HG03066 (cell line): ENCODE measurements around the gene MRPS14.
"Not testable (repeated sequence)": the region's sequence is repeated elsewhere in the genome, so short reads cannot be mapped to it uniquely, and the experiment has no call there.

Source experiments
- ATAC-seq: cut with Tn5 transposase; IDR thresholded peaks from one replicate; pipeline ENCODE4 v1.9.1; 2021; ENCODE audit warnings: low read depth; ENCODE audit not compliant: unreplicated experiment

MRPS14 gene

DNA sequence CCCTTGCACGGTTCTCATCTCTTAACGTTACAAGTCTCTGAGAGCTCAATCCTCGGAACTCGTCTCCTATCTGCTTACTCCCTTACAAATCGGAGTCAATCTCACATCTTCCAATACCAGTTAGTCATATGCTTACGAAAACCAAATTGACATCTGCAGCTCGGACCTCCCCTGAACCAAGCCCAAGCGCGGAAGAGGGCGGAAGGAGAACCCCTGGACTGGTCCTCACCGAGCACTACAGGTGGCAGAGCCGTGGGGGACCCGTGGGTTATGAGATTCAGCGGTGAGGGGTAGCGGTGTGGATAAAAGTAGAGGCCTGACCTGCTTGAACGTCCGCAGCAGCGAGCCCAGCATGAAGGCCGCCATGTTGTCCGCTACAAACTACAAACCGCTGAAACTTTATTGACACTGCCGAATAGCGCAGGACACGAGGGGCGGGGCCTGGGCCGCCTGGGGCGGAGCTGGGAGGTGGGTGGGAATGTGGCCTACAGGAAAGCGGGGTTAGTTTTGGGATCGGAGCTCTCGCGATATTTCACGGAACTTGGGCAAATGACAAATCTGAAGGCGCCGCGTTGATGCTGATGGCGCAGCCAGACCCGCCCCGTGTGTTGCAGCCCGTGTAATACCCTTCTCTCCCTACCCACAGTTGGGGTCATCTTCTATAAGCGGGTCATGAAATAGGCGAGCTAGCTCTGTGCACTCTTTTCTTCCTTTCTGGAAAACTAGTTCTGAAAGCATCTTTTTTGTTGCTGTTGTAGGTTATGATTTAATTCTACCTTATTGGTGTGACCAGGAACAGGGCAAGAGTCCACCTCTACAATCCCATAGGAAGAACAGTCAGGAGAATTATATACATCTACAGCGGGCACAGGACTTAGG is at the start of gene MRPS14:
MRPS14 (minus strand) TSS at position 383 of the 879 bp plus-strand sequence; CDS start at position 366, 17 bp downstream.
- ATAC-seq, result peak; percentile 94

DNA sequence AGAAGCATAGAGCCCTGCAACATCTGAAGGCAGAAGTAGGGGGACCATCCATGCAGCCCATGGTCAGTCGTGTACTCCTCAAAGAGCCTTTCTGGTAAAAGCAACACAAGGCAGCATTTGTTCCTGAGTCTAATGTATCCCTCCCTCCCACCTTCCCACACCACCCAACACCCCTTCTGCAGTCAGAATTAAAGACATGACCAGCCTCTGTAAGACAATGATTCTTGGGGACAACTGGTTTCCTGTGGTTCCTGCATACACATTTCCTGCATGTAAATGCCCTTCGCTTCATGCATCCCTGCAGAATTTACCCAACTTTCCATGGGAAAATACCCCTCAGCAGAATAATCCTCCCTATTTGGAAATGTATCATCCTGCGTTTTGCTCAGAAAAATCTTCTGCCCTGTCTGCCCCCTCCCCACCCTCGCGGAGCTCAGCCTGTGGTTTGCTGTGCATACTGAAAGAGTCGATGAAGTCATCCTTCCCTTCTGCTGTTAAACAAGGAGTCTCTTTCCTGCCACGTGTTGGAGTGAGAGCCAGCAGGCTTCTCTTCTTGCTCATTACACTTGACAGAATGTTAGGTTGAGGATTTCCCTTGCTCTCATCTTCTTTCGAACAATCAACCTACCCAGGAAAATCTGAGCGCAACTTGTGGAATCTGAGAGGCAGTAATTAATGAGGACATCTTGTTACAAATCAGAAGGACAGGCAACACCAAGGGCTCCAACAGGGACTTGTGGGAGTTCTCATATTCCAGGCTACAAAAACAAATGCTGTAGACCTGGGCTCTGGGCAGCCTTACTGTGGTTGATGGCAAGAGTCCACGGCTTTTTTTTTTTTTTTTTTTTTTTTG is 49.1 kb upstream of the MRPS14 start:
- peak; percentile 67 for ATAC-seq

DNA sequence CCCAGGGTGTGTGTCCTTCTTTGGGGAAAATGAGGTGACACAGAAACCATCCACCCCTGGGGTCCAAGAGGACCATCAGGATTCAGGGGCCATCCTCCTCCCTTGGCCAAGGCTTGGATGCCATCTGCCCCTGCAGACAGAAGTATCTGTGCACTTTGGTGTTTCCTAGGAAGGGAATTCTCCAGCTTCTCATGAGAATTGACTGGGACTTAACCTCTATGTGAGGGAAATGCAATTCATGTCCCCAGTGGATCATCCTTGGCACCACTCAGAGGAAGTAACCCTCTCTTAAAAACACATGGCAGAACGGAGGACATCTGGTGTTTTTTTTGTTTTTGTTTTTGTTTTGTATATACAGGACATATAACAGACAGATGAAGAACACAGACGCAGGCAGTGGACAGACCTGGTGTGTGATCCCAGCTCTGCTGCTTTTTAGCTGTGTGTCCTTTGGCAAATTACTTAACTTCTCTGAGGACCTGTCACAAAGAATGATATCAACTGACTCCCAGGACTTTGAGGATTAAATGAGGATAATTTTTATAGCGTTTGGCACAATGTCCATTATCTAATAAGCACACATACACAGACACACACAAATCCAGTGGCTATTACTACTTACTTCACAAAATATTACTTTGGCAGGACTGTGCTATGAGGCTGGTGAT is 48.2 kb upstream of the MRPS14 start:
- no peak for ATAC-seq

DNA sequence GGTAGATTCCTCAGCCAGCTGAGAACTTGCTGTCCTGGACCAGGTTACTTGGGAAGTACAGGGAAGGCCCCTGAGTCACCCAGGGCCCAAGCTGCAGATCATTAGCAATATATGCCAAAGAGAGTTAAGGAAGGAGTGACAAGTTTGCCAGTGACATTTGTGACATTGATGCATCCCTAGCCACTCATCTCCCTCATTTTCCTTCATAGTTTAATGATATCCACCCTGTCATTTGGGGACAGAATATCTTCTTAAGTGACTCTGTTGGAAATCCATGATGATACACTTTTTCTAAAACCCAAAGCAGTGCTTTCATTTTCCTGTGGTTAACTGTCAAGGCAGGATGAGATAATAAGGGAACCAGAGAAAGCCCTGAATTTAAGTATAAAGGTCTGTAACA is 47.6 kb upstream of the MRPS14 start:
- ATAC-seq, result no peak

DNA sequence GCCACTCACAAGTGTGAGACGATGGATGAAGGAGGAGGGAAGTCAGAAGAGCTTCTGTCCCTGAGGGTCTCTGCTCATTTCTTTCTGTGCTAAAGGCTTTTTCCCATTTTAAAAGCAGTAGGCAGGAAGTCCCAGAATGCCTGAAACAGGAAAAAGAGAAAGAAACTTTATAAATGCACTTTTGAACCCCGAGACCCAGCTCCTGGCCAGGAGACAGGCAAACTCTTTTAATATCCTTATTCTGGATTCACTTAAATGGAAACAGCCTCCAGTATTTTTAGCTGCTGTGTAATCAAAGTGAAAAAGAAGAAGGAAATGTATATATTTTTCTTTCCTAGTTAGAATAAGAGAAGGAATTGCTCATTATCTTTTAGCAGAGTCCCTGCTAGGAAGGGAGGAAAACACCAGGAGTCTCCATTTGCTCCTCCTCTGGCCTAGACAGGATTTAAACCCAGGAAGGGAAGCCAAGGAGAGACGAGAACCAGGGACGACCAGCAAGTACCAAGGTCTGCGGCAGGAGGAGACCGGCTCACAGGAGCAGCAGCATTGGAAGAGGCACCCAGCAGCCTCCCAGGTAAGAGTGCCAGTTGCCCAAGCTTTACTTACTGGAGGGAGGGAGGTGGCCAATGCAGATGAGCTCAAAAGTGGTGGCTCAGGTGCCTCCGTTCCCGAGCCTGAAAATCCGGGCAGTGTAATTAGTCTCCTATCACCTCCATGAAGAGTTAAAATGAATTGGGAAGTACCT is 44.3 kb upstream of the MRPS14 start, which contains the start of gene TNN:
TNN (plus strand) TSS at position 472 of the 745 bp plus-strand sequence. CDS start 9,586 bp downstream, outside the sequence.
- ATAC-seq, result no peak

DNA sequence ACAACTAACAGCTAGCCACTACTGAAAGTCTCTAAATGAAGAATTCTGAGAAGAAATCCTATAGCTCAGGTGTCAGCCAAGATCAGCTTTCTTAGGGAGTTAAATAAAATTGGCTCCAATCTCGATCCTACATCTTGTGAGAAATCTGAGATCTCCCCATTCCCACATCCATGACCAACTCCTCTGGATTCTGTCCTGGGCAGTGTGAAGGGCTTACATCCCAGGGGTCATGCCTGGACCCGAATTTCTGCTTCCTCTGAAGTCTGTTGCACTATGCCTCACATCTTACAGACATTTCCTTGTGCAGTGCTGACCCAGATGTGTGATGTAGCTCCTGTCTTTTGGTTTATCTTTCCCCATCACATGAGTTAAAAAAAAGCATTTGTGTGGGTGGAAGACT is 39.6 kb upstream of the MRPS14 start:
- no peak for ATAC-seq

DNA sequence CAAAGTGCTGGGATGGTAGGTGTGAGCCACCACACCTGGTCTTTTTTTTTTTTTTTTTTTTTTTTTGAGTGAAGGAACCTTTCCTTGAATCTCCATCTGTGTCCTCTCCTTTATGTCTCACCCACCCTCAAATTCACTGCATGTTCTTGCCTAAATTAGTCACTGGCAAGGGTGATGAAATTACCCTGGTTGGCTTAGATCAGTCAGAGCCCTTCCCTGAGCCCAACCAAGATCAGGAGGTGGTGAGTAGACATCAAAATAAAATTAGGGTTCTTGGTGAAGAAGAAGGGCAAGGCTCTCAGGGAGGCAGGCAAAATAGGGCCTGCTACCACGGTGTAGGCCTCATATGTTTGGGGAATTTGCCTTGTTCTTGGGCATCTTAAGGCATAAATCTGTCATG is 39.1 kb upstream of the MRPS14 start:
- ATAC-seq, result no peak

GRCh38 chr1:175054736-175055135 is 31.5 kb upstream of the MRPS14 start:
- no peak for ATAC-seq

GRCh38 chr1:175050992-175051391 is 27.8 kb upstream of the MRPS14 start:
- no peak for ATAC-seq

DNA sequence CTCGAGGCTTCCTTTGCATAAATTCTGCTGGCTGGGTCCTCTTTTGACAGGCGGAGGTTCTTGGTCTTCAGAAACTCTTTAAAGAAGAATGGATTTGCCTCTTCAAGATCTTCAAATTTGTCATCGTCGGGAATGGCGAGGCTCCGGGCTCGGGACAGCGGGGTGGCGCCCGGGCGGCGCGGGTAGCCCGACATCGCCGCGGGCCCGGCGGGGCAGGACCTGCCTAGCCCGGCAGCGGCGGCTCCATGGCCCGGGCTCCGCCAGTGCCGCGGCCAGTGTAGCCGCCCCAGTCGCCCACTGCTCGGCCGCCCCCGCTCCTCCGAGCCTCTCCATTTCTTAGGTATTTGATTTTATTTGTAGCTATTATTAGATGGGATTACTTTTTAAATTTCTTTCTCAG is 22.3 kb upstream of the MRPS14 start:
- ATAC-seq, result no peak

DNA sequence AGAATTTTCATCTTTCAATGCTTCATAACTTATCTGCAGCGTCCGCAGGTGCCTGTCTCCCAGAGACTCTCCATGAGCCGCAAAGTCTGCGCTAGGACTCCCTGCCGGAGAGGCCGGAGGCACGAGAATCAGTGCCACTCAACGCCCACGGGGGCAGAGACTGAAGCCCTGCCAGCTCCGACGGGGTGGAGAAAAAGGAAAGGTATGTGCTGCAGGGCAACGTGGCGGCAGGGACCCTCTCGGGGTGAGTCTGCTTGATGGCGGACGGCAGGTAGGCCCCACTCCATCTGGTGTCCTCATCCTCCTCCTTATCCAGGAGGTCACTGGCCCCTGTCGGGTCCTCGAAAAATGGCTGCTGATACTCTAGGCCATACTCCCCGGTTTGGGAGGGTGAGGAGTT is 21.9 kb upstream of the MRPS14 start:
- no peak for ATAC-seq

DNA sequence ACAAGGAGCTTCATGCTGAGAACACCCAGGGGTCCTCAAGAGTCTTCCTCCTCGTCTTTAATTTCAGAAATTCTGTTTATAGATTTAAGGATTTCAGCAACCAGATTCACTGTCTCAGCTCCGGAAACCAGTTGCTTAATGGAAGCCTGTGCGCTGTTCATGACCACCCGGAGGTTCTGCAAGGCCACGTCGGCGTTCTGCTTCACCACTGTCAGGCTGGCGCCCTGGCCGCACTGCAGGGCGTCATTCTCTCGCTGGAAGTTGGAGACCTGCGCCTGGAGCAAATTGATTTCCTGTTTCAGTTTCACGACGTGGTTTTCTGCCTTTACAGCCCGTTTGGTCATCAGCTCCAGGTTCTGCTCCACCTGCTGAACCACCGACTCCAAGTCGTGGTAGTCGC is 21.4 kb upstream of the MRPS14 start:
- not testable (repeated sequence) for ATAC-seq

DNA sequence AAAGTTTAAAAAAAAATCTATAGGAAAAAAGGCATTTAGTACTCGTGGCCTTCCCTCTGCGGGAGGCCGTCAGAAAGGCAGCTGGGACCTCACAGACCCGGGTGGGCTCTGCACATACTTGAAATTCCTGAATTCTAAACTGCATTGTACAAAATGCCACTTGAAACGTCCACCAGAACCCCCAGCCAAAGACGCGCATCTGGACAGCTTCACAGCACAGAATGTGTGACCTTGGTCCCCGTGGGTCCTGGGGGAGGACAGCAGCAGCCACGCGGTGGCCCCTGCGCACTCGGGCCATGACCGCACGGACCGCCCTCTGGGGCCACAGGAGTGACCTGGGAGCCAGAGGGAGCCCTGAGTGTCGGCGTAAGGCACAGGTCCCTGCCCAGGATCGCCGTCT is 20.6 kb upstream of the MRPS14 start:
- ATAC-seq, result no peak

DNA sequence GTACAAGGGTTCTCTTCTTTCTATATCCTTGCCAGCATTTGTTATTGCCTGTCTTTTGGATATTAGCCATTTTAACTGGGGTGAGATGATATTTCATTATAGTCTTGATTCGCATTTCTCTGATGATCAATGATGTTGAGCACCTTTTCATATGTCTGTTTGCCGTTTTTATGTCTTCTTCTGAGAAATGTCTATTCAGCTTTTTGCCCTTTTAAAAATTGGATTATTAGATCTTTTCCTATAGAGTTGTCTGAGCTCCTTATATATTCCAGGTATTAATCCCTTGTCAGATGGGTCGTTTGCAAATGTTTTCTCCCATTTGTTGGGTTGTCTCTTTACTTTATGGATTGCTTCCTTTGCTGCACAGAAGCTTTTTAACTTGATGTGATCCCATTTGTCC is 19.4 kb upstream of the MRPS14 start:
- ATAC-seq, result no peak

GRCh38 chr1:175040324-175040879 is 17.2 kb upstream of the MRPS14 start:
- no peak for ATAC-seq

GRCh38 chr1:175037416-175037815 is 14.2 kb upstream of the MRPS14 start:
- ATAC-seq, result no peak

- ATAC-seq, result no peak
These were observed 13.3 kb upstream of the MRPS14 start for GRCh38 chr1:175036476-175036875.

DNA sequence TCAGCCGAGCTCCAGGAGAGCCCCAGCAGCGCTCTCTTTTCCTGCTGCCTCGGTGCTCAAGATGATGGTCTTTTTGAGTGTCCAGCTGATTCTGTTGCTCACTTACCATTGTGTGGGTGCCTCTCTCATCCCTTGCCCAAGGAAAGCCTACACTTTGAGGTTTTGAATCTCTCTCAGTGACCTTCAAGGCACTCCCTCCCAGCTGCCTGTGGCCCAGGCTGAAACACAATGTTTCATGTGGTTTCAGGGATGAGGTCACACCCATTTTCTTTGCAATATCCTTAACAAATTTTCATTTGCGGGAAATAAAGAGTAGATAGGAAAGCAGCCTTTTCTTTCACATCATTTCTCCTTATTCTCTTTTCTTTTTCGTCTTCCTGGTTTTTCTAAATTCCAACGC is 12.6 kb upstream of the MRPS14 start:
- no peak for ATAC-seq

GRCh38 chr1:175034775-175035174 is 11.6 kb upstream of the MRPS14 start:
- ATAC-seq, result no peak

GRCh38 chr1:175033953-175034352 is 10.7 kb upstream of the MRPS14 start:
- ATAC-seq, result no peak
